OCI-LY3 (cell line): ENCODE data around the gene LIFR.

Source experiments
- EZH2phosphoT487 ChIP-seq: fragments of 200-600 bp; shearing (Covaris generic); IDR thresholded peaks from 2 replicates; pipeline ENCODE4 v1.6.1; 2018; ENCODE audit warnings: antibody characterized with exemption, mixed run types, low read depth
- TF ChIP-seq, protein P1 (sequence below): fragments of 200-600, 300-600 bp; sonication (generic); IDR thresholded peaks from 2 replicates; pipeline ENCODE4 v1.5.1; 2014; ENCODE audit warnings: antibody characterized with exemption, low read length, low read depth

DNA sequence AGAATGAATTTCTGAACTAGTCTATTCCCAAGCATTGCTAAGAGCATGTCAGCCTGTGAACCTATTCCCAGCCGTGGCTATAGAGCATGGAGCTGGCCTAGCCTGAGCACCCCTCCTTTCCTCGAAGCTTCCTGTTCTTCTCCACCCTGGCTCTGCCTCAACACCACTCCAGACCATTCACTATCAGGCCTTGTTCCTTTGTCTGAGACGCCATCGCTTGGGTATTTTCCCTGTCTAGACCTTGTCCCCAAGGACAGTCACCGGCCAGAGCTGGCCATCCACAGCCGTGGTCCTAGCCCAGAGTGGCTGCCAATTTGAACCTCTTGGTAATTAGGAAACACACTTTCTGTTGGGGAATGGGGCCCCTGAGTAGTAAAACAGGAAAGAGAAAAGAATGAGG is 105.8 kb downstream of the LIFR start:
- TF ChIP-seq, protein P1, sequence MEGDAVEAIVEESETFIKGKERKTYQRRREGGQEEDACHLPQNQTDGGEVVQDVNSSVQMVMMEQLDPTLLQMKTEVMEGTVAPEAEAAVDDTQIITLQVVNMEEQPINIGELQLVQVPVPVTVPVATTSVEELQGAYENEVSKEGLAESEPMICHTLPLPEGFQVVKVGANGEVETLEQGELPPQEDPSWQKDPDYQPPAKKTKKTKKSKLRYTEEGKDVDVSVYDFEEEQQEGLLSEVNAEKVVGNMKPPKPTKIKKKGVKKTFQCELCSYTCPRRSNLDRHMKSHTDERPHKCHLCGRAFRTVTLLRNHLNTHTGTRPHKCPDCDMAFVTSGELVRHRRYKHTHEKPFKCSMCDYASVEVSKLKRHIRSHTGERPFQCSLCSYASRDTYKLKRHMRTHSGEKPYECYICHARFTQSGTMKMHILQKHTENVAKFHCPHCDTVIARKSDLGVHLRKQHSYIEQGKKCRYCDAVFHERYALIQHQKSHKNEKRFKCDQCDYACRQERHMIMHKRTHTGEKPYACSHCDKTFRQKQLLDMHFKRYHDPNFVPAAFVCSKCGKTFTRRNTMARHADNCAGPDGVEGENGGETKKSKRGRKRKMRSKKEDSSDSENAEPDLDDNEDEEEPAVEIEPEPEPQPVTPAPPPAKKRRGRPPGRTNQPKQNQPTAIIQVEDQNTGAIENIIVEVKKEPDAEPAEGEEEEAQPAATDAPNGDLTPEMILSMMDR = no peak
- no peak for TF ChIP-seq EZH2phosphoT487
